ENCODE results near the gene SMC6.

Gene SMC6

DNA sequence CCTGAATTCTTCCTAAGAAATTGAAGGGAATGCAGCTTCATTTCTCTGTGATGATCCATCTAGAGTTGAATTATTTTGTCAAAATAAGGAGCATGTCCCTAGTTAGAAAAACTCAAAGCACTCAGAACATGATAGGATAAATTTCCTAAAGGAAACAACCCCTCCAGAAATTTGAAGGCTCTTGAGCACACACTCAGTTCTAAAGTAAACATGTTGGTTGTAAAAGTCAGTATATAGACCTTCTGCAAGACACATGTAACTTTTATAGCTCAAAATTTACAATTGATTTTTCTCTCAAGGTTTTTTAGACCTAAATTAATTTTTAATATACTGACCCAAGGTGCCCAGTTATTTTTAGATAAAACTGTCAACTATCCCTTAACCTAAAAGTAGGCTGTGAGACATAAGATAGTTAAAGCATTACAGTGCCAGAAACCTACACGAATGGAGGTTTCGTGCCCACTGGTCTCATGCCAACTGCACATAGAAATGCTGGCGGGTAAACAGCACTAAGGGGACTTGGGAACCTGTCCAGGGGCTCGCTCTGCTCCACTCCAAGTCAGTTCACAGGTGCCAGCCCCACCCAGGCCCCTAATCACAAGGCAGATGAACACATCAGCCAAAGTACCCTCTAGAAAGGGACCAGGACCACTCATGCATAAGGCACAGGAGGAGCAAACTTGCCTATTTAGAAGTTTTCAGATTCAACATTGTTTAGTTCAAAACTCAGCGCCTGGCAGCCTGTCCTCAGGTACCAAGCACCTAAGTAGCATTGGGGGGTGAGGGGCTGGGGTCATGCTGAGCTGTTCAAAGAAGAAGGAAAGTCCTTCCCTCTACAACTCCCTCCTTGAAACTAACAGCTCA is 106.5 kb downstream of the SMC6 start:
- DNase-seq = no peak

GRCh38 chr2:17646081-17646554 is 107.5 kb downstream of the SMC6 start:
- peak; percentile 34 for DNase-seq

GRCh38 chr2:17644997-17645720 is 108.5 kb downstream of the SMC6 start:
- no peak for DNase-seq

DNA sequence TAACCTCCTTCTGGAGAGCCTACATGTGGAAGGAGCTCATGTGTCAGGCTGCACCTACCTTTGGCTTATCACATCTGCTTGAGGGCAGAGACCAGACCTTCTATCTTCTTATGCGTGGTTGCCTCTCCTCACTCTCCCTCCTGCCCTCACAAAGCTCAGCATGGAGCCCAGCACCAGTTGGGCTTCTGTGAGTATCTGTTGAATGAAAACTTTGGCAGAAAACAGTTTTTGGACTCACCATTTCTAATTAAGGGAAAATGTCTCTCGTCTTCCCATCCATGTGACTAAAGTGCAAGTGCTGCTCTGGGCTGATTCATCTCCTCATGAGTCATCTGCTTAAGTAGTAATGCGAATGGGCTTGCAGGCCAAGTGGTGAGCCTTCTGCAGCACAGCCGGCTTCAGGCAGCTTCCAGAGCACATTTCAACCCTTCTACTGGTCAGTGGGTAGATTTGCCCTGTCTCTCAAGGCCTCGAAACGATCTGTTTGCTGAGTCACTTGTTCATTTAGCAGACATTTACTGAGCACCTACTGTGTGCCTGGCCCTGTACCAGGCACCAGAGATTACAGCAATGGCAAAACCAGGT is 110.5 kb downstream of the SMC6 start:
- DNase-seq = peak; percentile 4

- DNase-seq = no peak
Measured at GRCh38 chr2:17640406-17640805, 113.2 kb downstream of the SMC6 start.

DNA sequence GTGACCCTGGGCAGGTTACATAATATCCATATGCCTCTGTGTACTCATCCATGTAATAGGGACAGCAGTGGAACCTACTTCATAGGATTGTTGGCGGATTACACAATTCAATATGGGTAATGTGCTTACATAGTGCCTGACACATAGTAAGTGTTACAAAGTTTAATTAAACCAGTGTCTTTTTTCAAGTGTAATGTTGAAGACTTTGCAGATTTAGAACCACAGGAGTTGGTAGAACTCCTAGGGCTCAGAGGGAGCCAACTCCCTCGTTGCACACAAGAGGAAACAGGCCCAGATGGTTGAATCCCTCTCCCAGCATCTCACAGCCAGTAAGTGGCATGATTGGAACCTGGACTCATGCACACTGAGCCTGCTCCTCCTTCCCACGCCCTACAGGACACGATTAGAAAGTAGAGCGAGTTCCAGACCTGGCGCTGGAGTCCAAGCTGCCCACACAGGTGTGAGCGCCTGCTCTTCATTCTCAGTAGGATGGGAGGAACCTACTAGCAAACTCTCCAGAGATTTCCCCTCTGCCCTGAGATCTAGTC is 115.3 kb downstream of the SMC6 start:
- DNase-seq = no peak

DNA sequence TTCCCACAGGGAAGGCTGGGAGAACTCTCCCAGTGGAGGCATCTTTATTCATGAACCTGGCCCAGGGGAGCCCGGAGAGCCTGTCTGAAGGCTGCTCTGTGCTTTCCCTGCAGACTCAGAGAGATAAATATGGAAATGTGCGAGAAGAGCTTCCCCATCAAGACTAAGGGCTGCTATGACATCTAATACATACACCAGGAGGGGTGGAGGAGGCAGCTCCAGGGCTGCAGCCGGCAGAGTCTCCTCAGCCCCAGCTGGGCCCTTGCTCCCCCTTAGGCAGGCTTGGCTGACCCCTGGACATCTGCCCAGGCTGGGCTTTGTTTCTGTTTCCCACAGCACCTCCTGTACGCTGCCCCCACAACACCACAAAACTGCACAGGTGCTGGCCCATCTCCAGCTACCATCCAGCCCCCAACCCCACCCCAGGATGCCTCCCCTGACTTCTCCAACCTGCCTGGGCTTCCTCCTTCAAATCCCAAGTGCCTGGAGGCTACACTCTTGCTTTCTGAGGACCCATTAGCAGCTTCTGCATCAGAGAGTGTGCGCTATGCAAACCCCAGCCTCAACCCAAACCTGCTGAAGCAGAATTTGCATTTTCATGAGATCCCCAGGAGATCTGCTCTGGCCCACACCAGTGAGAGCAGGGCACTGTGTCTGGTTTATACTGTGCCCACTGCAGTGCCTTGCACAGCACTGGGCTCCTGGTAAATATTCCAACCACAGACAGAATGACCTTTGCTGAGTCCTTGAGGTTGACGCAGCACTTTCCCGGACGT is 116.3 kb downstream of the SMC6 start:
- DNase-seq = no peak

DNA sequence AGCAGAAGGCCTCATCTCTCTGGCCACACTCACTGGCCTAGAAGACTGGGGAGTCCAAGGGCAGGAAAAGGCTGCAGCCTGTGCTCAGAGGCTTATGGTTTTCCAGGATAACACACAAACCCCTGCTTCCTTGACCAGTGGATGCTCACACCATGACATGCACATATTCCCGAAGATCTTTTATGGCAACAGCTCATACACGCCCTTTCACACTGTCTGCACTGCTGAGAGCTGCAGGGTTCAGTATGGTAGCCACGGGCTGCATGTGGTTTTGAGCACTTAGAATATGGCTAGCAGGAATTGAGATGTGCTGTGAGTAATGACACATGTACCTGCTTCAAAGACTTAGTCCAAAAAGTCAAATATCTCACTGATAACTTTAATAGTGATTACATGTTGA is 117.4 kb downstream of the SMC6 start:
- DNase-seq = no peak

DNA sequence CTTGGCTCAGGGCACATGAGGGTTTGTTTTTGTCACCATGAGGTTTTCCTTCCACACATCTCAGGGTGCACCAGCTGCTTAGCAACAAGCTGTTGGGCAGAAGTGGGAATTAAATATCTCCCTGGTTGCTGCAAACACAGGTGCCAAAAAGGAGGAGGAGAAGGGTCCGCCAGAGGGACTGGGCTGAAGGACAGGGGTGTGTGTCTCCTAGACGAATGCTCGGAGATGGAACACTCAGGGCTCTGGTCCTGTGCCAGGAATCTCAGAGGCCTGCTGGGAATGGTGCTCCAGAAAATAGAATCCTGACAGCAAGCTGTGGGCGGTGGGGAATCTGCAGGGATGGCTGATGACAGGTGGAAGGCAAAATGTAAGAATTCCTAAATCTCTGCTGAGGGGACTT is 118.6 kb downstream of the SMC6 start:
- no peak for DNase-seq

- no peak for DNase-seq
Measured at GRCh38 chr2:17630089-17630488, 123.5 kb downstream of the SMC6 start.

DNA sequence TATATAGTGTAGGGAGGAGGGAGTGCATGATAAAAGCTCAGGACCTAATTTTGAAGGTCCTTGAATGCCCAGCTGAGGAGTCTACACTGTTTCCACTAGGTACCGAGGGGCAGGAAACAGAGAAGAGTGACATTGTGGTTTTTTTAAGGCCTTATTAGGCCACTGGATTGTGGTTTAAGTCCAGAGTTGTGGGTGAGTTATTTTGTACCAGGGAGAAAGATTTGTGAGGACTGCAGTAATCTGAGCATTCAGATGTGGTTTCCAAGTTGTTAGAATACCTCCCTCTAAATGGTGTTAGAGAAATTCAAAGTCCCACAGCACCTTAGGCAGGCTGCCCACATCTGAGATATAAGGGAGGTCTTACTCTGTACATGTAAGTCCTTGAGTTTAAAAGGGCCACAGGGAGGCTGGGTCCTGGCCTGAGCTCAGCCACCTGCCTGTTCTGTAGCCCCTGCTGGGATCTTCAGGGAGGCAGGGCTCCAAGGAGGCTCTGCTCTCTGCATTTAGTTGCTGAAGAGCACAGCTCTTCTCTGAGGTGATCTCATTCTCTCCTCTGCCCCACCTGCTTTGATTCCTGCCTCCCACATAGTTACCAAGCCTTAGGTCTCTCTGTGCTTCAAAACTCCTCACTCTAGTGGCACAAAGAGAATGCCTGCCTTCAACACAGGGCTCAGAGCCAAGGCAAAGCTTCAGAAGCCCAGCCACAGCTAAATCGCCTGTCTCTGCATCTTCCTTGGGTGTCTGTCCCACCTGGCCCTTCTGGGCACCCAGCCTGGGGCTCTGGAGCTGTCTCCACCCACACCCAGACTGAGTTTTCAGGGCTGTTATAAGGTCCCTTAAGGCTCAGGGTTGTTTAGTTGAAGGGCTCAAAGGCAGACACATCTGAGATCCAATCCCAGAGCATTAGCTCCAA is 125.0 kb downstream of the SMC6 start:
- DNase-seq = no peak

DNA sequence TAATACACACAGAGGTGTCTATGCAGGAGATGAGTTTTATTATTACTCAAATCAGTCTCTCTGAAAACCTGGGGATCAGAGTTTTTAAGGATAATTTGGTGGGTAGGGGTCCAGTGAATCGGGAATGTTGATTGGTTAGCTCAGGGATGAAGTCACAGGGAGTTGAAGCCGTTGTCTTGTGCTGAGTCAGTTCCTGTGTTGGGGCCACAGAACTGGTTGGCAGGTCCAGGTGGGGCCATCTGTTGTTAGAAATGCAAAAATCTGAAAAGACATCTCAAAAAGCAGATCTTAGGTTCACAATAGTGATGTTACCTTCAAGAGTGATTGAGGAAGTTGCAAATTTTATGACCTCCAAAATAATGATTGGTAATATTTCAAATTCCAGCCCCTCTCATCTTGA is 126.2 kb downstream of the SMC6 start:
- no peak for DNase-seq

DNA sequence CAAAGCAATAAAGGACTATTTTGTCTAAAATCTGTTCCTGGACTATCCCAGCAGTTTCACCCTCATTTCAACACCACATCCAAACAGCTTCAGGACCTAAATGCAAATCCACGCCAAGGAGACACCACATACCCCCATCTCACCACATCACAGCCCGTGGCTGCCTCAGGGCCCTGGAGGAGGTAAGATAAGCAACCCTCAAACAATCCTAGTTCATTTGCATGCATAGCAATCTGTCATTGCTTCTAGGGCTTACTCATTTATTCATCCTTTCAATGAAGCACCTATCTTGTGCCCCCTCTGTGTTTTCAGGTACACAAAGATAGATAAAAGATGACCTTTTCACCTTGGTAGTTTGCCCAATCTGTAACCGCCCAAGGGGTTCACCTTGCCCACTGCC is 126.6 kb downstream of the SMC6 start:
- no peak for DNase-seq

GRCh38 chr2:17625446-17625845 is 128.2 kb downstream of the SMC6 start:
- no peak for DNase-seq

DNA sequence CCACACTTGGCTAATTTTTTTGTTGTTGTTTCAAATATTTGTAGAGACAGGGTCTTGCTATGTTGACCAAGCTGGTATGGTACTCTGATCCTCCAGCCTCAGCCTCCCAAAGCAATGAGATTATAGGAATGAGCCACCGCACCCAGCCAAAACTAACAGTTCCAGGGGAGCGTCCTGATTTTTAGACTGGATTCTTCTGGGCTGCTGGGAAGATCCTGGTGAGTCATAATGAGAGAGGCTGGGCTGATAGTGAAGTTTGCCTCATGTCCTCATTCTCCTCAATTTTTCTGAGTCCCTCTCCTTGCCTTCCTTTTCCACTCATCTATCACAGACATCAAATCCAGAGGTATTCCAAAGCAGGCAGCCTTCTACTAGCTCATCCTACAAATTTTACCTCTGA is 131.8 kb downstream of the SMC6 start:
- DNase-seq = no peak

GRCh38 chr2:17620841-17621240 is 132.8 kb downstream of the SMC6 start:
- DNase-seq = no peak

- DNase-seq = no peak
Measured at GRCh38 chr2:17620280-17620679, 133.3 kb downstream of the SMC6 start.

GRCh38 chr2:17617955-17618354 is 135.7 kb downstream of the SMC6 start:
- no peak for DNase-seq

DNA sequence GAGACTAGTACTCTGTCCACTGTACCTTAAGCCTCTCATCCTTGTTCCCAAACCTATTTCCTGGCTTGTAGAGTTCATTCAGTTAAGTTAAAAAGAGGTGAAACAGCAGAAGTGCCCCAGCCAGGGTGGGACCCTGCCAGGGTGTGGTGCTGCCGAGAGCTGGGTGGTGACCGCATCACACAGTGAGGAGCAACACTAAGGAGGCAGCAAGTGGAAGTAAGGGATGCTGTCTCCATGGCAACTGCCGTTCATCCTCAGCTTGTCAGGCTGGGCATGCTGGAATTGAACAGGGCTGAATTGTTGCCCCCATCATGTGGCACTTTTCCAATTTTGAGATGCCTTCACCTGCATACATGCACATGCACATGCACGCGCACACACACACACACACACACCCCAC is 136.1 kb downstream of the SMC6 start:
- DNase-seq = no peak

DNA sequence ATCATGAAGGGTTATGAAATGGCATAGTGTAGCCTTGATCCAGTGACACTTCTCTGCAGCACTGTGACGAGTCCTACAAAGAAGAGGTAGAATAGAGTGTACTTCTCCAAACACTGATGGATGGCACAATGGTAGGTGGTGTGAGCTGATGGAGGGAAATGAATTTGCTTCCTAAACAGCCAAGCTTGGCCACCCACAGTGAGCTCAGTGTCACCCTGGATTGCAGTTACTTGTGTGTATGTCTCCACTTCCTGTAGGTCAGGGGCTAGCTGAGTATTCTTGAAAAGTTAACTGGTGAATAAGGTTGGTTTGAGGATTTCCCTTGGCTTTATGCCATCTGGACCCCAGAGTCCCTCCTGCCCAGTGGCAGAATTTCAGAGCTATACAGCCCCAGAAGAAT is 137.2 kb downstream of the SMC6 start:
- no peak for DNase-seq

- no peak for DNase-seq
Measured at GRCh38 chr2:17615728-17616351, 137.8 kb downstream of the SMC6 start.
